NCI-H146 treated with DMSO at 0.1 percent for 48 hours (cell line): ENCODE results near the gene TBC1D1.

Source experiments
- DNase-seq: peaks from one replicate; lab custom pipeline; 2025; ENCODE audit not compliant: unreplicated experiment; lab: John Stamatoyannopoulos, UW

The TBC1D1 gene

GRCh38 chr4:37884855-37885487 lies 5.9 kb upstream of the TBC1D1 start:
- no peak for DNase-seq

GRCh38 chr4:37885496-37885895 lies 5.4 kb upstream of the TBC1D1 start:
- no peak for DNase-seq

- peak; percentile 29 for DNase-seq
Observed at GRCh38 chr4:37889849-37890800, 759 bp upstream of the TBC1D1 start.

GRCh38 chr4:37891260-37892159 lies 626 bp downstream of the TBC1D1 start:
- DNase-seq = peak; percentile 43

- DNase-seq = no peak
Observed at GRCh38 chr4:37892641-37893040, 1.8 kb downstream of the TBC1D1 start.

- DNase-seq = no peak
Observed at GRCh38 chr4:37893164-37893563, 2.3 kb downstream of the TBC1D1 start.

GRCh38 chr4:37895271-37895670 lies 4.4 kb downstream of the TBC1D1 start:
- DNase-seq = no peak

- no peak for DNase-seq
Observed at GRCh38 chr4:37896206-37896860, 5.4 kb downstream of the TBC1D1 start.

- no peak for DNase-seq
Observed at GRCh38 chr4:37902212-37902611, 11.3 kb downstream of the TBC1D1 start.

- no peak for DNase-seq
Observed at GRCh38 chr4:37902738-37903693, 12.1 kb downstream of the TBC1D1 start.

GRCh38 chr4:37903901-37904300 lies 13.0 kb downstream of the TBC1D1 start:
- DNase-seq = no peak

GRCh38 chr4:37904824-37905223 lies 13.9 kb downstream of the TBC1D1 start:
- DNase-seq = no peak

- DNase-seq = no peak
Observed at GRCh38 chr4:37905533-37906169, 14.8 kb downstream of the TBC1D1 start.

GRCh38 chr4:37908488-37909331 lies 17.8 kb downstream of the TBC1D1 start:
- no peak for DNase-seq

- no peak for DNase-seq
Observed at GRCh38 chr4:37909332-37910090, 18.6 kb downstream of the TBC1D1 start.

- DNase-seq = no peak
Observed at GRCh38 chr4:37910091-37910486, 19.2 kb downstream of the TBC1D1 start.

- DNase-seq = no peak
Observed at GRCh38 chr4:37914539-37914938, 23.7 kb downstream of the TBC1D1 start.

- no peak for DNase-seq
Observed at GRCh38 chr4:37917388-37917787, 26.5 kb downstream of the TBC1D1 start.
